ENCODE data around the gene PCBP2. TPM values are rescaled to one million over a fixed set of nuclear protein-coding genes. Genes with fewer than 3 reads are reported as not detected.
A peak's percentile ranks its signal among the peaks of the same experiment; 100 is the strongest.
"Not testable (repeated sequence)": the region's sequence is repeated elsewhere in the genome, so short reads cannot be mapped to it uniquely, and the experiment has no call there.

The PCBP2 gene
- total RNA-seq, 2 experiments from 2014 or later: 1,085 to 1,132 TPM

GRCh38 chr12:53423597-53423996 lies 28.3 kb upstream of the PCBP2 start, which contains the start of gene AMHR2:
AMHR2 (plus strand) TSS chr12:53423855; CDS start chr12:53423935, 80 bp downstream.
- no peak within 1 kb of the TSS for H3K4me3 Mint-ChIP-seq
- no peaks in the 10 kb centered on the region for H3K36me3 Mint-ChIP-seq (ENCODE audit: low read depth)
- H3K27me3 Mint-ChIP-seq (ENCODE audit: low read depth): no peaks in the 10 kb centered on the region
- H3K9me3 Mint-ChIP-seq: no peaks in the 10 kb centered on the region
- no peak within 1 kb of the TSS for H3K27ac Mint-ChIP-seq
- no peak for DNase-seq
- CTCF ChIA-PET: interaction anchor here (3.4 to 7.3 kb wide), 3 partner anchors 69 to 85 kb away, joined by 16 to 163 read pairs (median 36); partner anchors contain the start of gene NPFF
- H3K4me1 Mint-ChIP-seq (ENCODE audit: low read depth): peaks cover 28% of the 10 kb centered on the region
- intact Hi-C loops (cut with micrococcal nuclease): loop anchor here (5.0 kb wide), 1 partner anchor 201 kb away; no protein-coding TSS in a partner anchor

- Mint-ChIP-seq H3K4me1 (ENCODE audit: low read depth) (peaks cover 21% of the 10 kb centered on the region), H3K9me3 (no peaks in the 10 kb centered on the region), H3K27ac (no peak overlapping the region), H3K27me3 (ENCODE audit: low read depth) (no peaks in the 10 kb centered on the region), H3K4me3 (no peak overlapping the region), H3K36me3 (ENCODE audit: low read depth) (no peaks in the 10 kb centered on the region)
- CTCF ChIA-PET: interaction anchor here (1.1 to 7.3 kb wide), 5 partner anchors 8 to 98 kb away, joined by 3 to 163 read pairs (median 4); no protein-coding TSS in a partner anchor
- DNase-seq: no peak
- intact Hi-C loops (cut with micrococcal nuclease): loop anchor here (5.0 kb wide), 1 partner anchor 203 kb away; no protein-coding TSS in a partner anchor
Measured at GRCh38 chr12:53424626-53425514, 27.0 kb upstream of the PCBP2 start.

- no peak for DNase-seq
- H3K4me3 Mint-ChIP-seq: no peak overlapping the region
- H3K27ac Mint-ChIP-seq: no peak overlapping the region
- H3K4me1 Mint-ChIP-seq (ENCODE audit: low read depth): peaks cover 19% of the 10 kb centered on the region
- intact Hi-C loops (cut with micrococcal nuclease): no loop called here
- no peaks in the 10 kb centered on the region for H3K36me3 Mint-ChIP-seq (ENCODE audit: low read depth)
- CTCF ChIA-PET: interaction anchor here (0.6 to 7.3 kb wide), 6 partner anchors 9 to 139 kb away, joined by 3 to 163 read pairs (median 4); no protein-coding TSS in a partner anchor
- no peaks in the 10 kb centered on the region for H3K9me3 Mint-ChIP-seq
- H3K27me3 Mint-ChIP-seq (ENCODE audit: low read depth): no peaks in the 10 kb centered on the region
Measured at GRCh38 chr12:53425515-53426150, 26.3 kb upstream of the PCBP2 start.

DNA sequence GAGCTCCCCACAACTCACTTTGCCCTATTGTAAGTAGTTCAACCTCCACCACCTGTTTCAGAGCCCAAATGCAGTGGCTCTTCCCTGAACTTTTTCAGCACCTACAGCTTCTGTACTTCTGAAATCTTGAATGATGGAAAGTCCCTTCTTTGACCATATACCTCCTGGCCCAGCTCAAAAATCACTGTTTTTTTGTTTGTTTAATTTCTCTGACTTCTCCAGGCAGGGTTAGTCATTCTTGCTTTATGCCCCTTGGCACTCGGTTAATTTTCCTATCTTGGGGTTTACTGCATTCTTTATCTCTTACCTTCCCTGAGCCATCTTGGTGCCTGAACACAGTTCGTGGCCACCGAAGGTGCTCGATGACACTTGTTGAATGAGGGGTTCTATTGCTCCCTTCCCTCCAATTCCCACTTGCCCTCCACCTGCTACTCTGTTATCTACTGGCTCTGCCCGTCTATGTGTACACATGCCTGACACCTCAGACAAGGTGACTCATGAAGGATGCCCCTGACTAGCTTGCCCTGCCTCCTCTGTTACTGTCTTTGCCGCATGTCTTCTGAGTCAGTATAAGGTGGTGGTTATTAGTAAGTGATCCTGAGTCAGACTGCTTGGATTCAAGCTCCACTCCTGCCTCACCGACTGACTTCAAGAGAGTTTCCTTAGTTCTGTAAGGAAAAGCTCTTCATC lies 23.9 kb upstream of the PCBP2 start:
- peak; percentile 63 for DNase-seq
- intact Hi-C loops (cut with micrococcal nuclease): loop anchor here (1.0 kb wide), 1 partner anchor 23 kb away; no protein-coding TSS in a partner anchor
- Mint-ChIP-seq H3K36me3 (ENCODE audit: low read depth) (no peaks in the 10 kb centered on the region), H3K4me3 (no peak overlapping the region), H3K27me3 (ENCODE audit: low read depth) (no peaks in the 10 kb centered on the region), H3K9me3 (no peaks in the 10 kb centered on the region), H3K27ac (no peak overlapping the region), H3K4me1 (ENCODE audit: low read depth) (peaks cover 11% of the 10 kb centered on the region)
- CTCF ChIA-PET: interaction anchor here (0.8 to 1.8 kb wide), 4 partner anchors 31 to 83 kb away, joined by 3 to 12 read pairs (median 3); no protein-coding TSS in a partner anchor

DNA sequence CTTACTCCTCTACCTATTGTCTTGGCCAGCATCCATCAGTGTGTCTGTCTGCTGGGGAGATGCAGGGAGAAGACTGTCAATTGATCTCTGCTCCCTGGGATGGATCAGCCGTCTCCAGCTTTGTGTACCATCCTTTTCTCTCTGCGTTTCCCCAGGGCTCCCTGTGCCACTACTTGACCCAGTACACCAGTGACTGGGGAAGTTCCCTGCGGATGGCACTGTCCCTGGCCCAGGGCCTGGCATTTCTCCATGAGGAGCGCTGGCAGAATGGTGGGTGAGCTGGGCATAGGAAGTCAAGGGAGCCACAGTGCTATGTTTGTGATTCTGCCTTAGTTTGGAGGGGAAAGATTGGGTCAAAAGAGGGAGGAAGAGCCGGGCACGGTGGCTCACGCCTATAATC lies 23.2 kb upstream of the PCBP2 start:
- no peaks in the 10 kb centered on the region for H3K36me3 Mint-ChIP-seq (ENCODE audit: low read depth)
- no peak overlapping the region for H3K27ac Mint-ChIP-seq

DNA sequence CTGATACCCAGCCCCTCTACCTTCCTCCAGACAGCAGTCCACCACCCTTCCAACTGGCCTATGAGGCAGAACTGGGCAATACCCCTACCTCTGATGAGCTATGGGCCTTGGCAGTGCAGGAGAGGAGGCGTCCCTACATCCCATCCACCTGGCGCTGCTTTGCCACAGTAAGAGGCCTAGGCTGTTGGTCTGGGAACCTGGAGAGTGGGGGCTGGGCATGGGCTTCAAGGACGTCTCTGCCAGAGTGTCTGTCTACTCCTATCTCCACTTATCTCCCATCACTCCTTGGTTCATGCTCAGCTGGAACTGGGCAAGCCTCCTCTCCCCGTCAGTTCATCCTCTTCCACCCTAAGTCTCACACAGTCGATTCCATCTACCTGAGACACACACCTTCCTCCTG lies 21.8 kb upstream of the PCBP2 start:
- Mint-ChIP-seq H3K27ac (no peak overlapping the region), H3K36me3 (ENCODE audit: low read depth) (no peaks in the 10 kb centered on the region), H3K27me3 (ENCODE audit: low read depth) (no peaks in the 10 kb centered on the region), H3K4me3 (no peak overlapping the region), H3K9me3 (no peaks in the 10 kb centered on the region), H3K4me1 (ENCODE audit: low read depth) (peaks cover 11% of the 10 kb centered on the region)
- intact Hi-C loops (cut with micrococcal nuclease): no loop called here
- CTCF ChIA-PET: interaction anchor here (0.6 to 2.1 kb wide), 3 partner anchors 9 to 288 kb away, joined by 3 to 6 read pairs (median 5); no protein-coding TSS in a partner anchor
- no peak for DNase-seq

More for the DNA sequence above, 23.2 kb upstream of the PCBP2 start:
- no peak for DNase-seq
- Mint-ChIP-seq H3K9me3 (no peaks in the 10 kb centered on the region), H3K4me1 (ENCODE audit: low read depth) (peaks cover 11% of the 10 kb centered on the region), H3K27me3 (ENCODE audit: low read depth) (no peaks in the 10 kb centered on the region), H3K4me3 (no peak overlapping the region)
- CTCF ChIA-PET: interaction anchor here (1.2 to 1.8 kb wide), 2 partner anchors 76 to 80 kb away, joined by 3 to 12 read pairs; no protein-coding TSS in a partner anchor
- intact Hi-C loops (cut with micrococcal nuclease): loop anchor here (1.0 kb wide), 1 partner anchor 23 kb away; no protein-coding TSS in a partner anchor

DNA sequence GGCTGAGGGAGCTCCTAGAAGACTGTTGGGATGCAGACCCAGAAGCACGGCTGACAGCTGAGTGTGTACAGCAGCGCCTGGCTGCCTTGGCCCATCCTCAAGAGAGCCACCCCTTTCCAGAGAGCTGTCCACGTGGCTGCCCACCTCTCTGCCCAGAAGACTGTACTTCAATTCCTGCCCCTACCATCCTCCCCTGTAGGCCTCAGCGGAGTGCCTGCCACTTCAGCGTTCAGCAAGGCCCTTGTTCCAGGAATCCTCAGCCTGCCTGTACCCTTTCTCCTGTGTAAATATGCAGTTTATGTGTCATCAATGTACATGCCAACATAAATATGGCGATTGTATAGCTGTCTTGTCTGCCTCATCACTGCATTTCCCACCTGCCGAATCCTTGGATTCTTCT lies 20.7 kb upstream of the PCBP2 start:
- no peaks in the 10 kb centered on the region for H3K36me3 Mint-ChIP-seq (ENCODE audit: low read depth)
- peaks cover 11% of the 10 kb centered on the region for H3K4me1 Mint-ChIP-seq (ENCODE audit: low read depth)

GRCh38 chr12:53435326-53435725 lies 16.6 kb upstream of the PCBP2 start:
- H3K36me3 Mint-ChIP-seq (ENCODE audit: low read depth); H3K27ac Mint-ChIP-seq; H3K4me1 Mint-ChIP-seq (ENCODE audit: low read depth); CTCF ChIA-PET; DNase-seq; intact Hi-C loops (cut with micrococcal nuclease); H3K9me3 Mint-ChIP-seq; H3K27me3 Mint-ChIP-seq (ENCODE audit: low read depth); H3K4me3 Mint-ChIP-seq: not testable (repeated sequence)

More for the DNA sequence above, 20.7 kb upstream of the PCBP2 start:
- Mint-ChIP-seq H3K27me3 (ENCODE audit: low read depth) (no peaks in the 10 kb centered on the region), H3K9me3 (no peaks in the 10 kb centered on the region), H3K4me3 (no peak overlapping the region), H3K27ac (no peak overlapping the region)
- CTCF ChIA-PET: interaction anchor here (2.1 kb wide), 1 partner anchor 10 kb away, joined by 6 read pairs; no protein-coding TSS in a partner anchor
- intact Hi-C loops (cut with micrococcal nuclease): no loop called here
- no peak for DNase-seq

- H3K27ac Mint-ChIP-seq; DNase-seq; H3K4me3 Mint-ChIP-seq; H3K27me3 Mint-ChIP-seq (ENCODE audit: low read depth); intact Hi-C loops (cut with micrococcal nuclease); H3K9me3 Mint-ChIP-seq: not testable (repeated sequence)
- peaks cover 19% of the 10 kb centered on the region for H3K36me3 Mint-ChIP-seq (ENCODE audit: low read depth)
- H3K4me1 Mint-ChIP-seq (ENCODE audit: low read depth): peaks cover 22% of the 10 kb centered on the region
- CTCF ChIA-PET: interaction anchor here (0.8 to 2.4 kb wide), 3 partner anchors 69 to 87 kb away, joined by 3 to 6 read pairs (median 5); no protein-coding TSS in a partner anchor
Measured at GRCh38 chr12:53439582-53439981, 12.3 kb upstream of the PCBP2 start.

- Mint-ChIP-seq H3K4me3 (peak within 1 kb of the TSS; percentile 90), H3K36me3 (ENCODE audit: low read depth) (peaks cover 29% of the 10 kb centered on the region), H3K9me3 (no peaks in the 10 kb centered on the region), H3K4me1 (ENCODE audit: low read depth) (peaks cover 38% of the 10 kb centered on the region), H3K27me3 (ENCODE audit: low read depth) (no peaks in the 10 kb centered on the region), H3K27ac (peak within 1 kb of the TSS; percentile 98)
- CTCF ChIA-PET: interaction anchor here (0.6 to 2.4 kb wide), 8 partner anchors 10 to 204 kb away, joined by 3 to 7 read pairs (median 4); no protein-coding TSS in a partner anchor
- intact Hi-C loops (cut with micrococcal nuclease): loop anchor here (1.0 to 2.0 kb wide), 8 partner anchors 10 to 220 kb away; partner anchors contain the start of genes ATF7, PFDN5 and SP1
- peak; percentile 100 for DNase-seq
Measured at GRCh38 chr12:53441040-53441833, 10.7 kb upstream of the PCBP2 start, which contains the start of gene PRR13. PRR13 (plus strand) TSS chr12:53441734; CDS start chr12:53442715, 981 bp downstream.

GRCh38 chr12:53443955-53444354 lies 7.9 kb upstream of the PCBP2 start:
- H3K9me3 Mint-ChIP-seq: no peaks in the 10 kb centered on the region
- peak overlapping the region; percentile 74 for H3K27ac Mint-ChIP-seq
- intact Hi-C loops (cut with micrococcal nuclease): no loop called here
- no peak for DNase-seq
- H3K27me3 Mint-ChIP-seq (ENCODE audit: low read depth): no peaks in the 10 kb centered on the region
- H3K4me1 Mint-ChIP-seq (ENCODE audit: low read depth): peaks cover 40% of the 10 kb centered on the region
- peak overlapping the region; percentile 39 for H3K4me3 Mint-ChIP-seq
- H3K36me3 Mint-ChIP-seq (ENCODE audit: low read depth): peaks cover 40% of the 10 kb centered on the region
- CTCF ChIA-PET: interaction anchor here (0.6 kb wide), 1 partner anchor 55 kb away, joined by 4 read pairs; no protein-coding TSS in a partner anchor
